ENCODE data around the gene FAM98C.

Gene FAM98C

DNA sequence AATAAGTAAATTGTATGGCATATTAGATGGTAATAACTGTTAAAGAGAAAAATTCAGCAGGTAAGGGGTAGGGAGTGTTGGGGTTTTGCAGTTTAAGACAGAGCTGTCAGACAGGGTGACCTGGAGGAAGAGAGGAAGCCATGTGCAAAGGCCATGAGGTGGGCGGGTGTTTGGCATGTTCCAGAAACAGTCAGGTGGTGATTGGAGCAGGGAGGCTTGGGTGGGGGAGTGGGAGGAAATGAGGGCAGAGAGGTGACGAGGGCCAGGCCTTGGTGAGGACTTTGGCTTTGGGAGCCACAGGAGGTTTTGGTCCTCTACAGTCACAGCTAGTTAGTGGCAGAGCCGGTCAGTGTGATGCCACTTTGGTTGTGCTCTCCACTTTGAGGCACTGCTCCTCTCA, 50.7 kb downstream of the FAM98C start:
- Histone ChIP-seq H3K27me3 (peaks cover 6% of the 10 kb centered on the region), H3K4me3 (ENCODE audit: low read depth in 1 of 2, low read length in 1 of 2) (no peak overlapping the region), H3K4me1 (ENCODE audit: control insufficient read depth in 1 of 2, insufficient read depth in 1 of 2, low read depth in 1 of 2, low read length in 1 of 2) (no peaks in the 10 kb centered on the region), H3K9me3 (no peaks in the 10 kb centered on the region), H3K36me3 (no peaks in the 10 kb centered on the region), H3K27ac (no peak overlapping the region)
- TF ChIP-seq, protein P1, sequence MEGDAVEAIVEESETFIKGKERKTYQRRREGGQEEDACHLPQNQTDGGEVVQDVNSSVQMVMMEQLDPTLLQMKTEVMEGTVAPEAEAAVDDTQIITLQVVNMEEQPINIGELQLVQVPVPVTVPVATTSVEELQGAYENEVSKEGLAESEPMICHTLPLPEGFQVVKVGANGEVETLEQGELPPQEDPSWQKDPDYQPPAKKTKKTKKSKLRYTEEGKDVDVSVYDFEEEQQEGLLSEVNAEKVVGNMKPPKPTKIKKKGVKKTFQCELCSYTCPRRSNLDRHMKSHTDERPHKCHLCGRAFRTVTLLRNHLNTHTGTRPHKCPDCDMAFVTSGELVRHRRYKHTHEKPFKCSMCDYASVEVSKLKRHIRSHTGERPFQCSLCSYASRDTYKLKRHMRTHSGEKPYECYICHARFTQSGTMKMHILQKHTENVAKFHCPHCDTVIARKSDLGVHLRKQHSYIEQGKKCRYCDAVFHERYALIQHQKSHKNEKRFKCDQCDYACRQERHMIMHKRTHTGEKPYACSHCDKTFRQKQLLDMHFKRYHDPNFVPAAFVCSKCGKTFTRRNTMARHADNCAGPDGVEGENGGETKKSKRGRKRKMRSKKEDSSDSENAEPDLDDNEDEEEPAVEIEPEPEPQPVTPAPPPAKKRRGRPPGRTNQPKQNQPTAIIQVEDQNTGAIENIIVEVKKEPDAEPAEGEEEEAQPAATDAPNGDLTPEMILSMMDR (IDR thresholded peaks at IDR 0.05) = no peak

DNA sequence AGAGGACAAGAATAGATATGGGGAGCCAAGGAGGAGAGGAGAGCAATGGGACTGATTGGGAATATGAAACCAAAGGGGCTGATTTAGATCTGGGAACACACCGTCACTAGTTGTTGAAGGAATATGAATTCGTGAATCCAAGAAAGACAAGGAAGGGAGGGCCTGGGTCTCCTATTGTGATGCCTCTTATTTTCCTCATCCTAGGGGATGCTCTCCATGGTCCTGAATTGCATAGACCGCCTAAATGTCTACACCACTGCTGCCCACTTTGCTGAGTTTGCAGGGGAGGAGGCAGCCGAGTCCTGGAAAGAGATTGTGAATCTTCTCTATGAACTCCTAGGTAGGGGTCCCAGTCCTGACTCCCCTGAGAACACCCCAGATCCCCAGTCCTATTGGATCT, 52.1 kb downstream of the FAM98C start:
- no peaks in the 10 kb centered on the region for H3K36me3 ChIP-seq
- no peak overlapping the region for H3K27ac ChIP-seq
- peaks cover 4% of the 10 kb centered on the region for H3K27me3 ChIP-seq
- TF ChIP-seq, protein P1 (IDR thresholded peaks at IDR 0.05) = no peak
- H3K9me3 ChIP-seq = no peaks in the 10 kb centered on the region
- no peaks in the 10 kb centered on the region for H3K4me1 ChIP-seq (ENCODE audit: control insufficient read depth in 1 of 2, insufficient read depth in 1 of 2, low read depth in 1 of 2, low read length in 1 of 2)
- H3K4me3 ChIP-seq (ENCODE audit: low read depth in 1 of 2, low read length in 1 of 2) = no peak overlapping the region

DNA sequence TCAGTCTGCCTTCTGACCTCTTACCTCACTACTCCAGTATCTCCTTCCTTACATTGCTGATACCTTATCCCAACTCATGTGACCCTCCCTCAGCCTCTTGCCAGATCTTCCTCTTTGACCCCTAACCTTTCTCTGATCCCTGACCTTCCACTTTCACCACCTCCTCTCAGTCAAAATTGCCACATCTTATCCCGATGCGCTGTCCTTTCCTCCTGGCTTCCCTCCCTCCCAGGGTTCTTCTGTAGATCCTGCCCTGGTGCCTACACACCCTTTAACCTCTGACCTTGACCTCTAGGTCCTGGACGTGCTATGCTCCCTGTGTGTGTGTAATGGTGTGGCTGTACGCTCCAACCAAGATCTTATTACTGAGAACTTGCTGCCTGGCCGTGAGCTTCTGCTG, 54.3 kb downstream of the FAM98C start:
- Histone ChIP-seq H3K4me3 (ENCODE audit: low read depth in 1 of 2, low read length in 1 of 2) (no peak overlapping the region), H3K9me3 (no peaks in the 10 kb centered on the region), H3K4me1 (ENCODE audit: control insufficient read depth in 1 of 2, insufficient read depth in 1 of 2, low read depth in 1 of 2, low read length in 1 of 2) (no peaks in the 10 kb centered on the region), H3K27me3 (no peaks in the 10 kb centered on the region), H3K27ac (no peak overlapping the region), H3K36me3 (no peaks in the 10 kb centered on the region)
- TF ChIP-seq, protein P1 (IDR thresholded peaks at IDR 0.05) = no peak

DNA sequence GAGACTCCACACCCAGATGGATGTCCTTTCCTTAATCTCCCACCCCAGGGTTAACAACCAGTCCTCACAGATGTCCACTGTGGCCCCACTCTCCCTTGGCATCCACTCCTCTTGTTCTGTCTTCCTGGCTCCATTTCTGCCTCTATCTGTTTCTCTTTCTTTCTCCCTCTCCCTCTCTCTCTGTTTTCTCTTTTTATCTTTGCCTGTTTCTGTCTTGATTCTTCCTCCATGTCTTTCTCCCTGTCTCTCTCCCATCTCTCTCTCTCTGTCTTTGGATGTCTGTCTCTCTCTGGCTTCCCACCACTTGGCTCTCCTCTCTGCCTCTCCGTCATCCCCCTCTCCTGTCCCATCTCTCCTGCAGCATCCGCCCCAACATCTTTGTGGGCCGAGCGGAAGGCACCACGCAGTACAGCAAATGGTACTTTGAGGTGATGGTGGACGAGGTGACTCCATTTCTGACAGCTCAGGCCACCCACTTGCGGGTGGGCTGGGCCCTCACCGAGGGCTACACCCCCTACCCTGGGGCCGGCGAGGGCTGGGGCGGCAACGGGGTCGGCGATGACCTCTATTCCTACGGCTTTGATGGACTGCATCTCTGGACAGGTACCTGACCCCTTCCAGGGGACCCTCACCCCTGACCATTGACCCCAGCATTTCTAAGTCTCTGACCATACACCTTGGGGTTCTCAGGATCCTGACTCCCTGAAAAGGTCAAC, 55.0 kb downstream of the FAM98C start:
- no peak overlapping the region for H3K27ac ChIP-seq
- TF ChIP-seq, protein P1 (IDR thresholded peaks at IDR 0.05) = no peak
- no peaks in the 10 kb centered on the region for H3K27me3 ChIP-seq

More for the DNA sequence above, 55.0 kb downstream of the FAM98C start:
- Histone ChIP-seq H3K9me3 (no peaks in the 10 kb centered on the region), H3K36me3 (no peaks in the 10 kb centered on the region), H3K4me3 (ENCODE audit: low read depth in 1 of 2, low read length in 1 of 2) (no peak overlapping the region), H3K4me1 (ENCODE audit: control insufficient read depth in 1 of 2, insufficient read depth in 1 of 2, low read depth in 1 of 2, low read length in 1 of 2) (no peaks in the 10 kb centered on the region)
